D721Med (cell line): ENCODE data around the gene SIRT3.
A peak's percentile ranks its signal among the peaks of the same experiment; 100 is the strongest.

Source experiments
- DNase-seq: peaks from one replicate; pipeline ENCODE4 v3.0.0; 2011; ENCODE audit warnings: low spot score; ENCODE audit not compliant: insufficient read length
- FAIRE-seq: peaks from 2 replicates; lab custom pipeline; 2011; peaks lifted over from hg19 to GRCh38; lab: Jason Lieb, UNC
- CTCF ChIP-seq: IDR thresholded peaks from 2 replicates; pipeline ENCODE4 v1.5.1; 2012; ENCODE audit warnings: mild to moderate bottlenecking, control low read depth; ENCODE audit not compliant: insufficient read depth; ENCODE audit errors: missing control alignments

Gene SIRT3

GRCh38 chr11:207863-208180 is 28.3 kb downstream of the SIRT3 start:
- no peak for TF ChIP-seq CTCF
- no peak for FAIRE-seq

GRCh38 chr11:207208-207862 is 28.8 kb downstream of the SIRT3 start, which contains the start of the genes BET1L and RIC8A:
Gene BET1L, minus strand, starts transcription at chr11:207399. Its CDS starts 78 bp downstream, at chr11:207321.
Gene RIC8A, plus strand, starts transcription at chr11:207708. Its CDS starts 1,147 bp downstream, at chr11:208855.
- no peak for TF ChIP-seq CTCF
- peak; percentile 82 for DNase-seq
- no peak for FAIRE-seq

More at GRCh38 chr11:207863-208180, 28.3 kb downstream of the SIRT3 start:
- DNase-seq, result no peak

GRCh38 chr11:206526-207207 is 29.5 kb downstream of the SIRT3 start:
- DNase-seq (no peak), FAIRE-seq (no peak)
- TF ChIP-seq CTCF, result no peak

GRCh38 chr11:206002-206384 is 30.1 kb downstream of the SIRT3 start:
- FAIRE-seq (no peak), DNase-seq (no peak)
- no peak for TF ChIP-seq CTCF

GRCh38 chr11:205221-206001 is 30.7 kb downstream of the SIRT3 start:
- no peak for TF ChIP-seq CTCF
- no peak for DNase-seq
- FAIRE-seq, result no peak

GRCh38 chr11:204587-205109 is 31.5 kb downstream of the SIRT3 start:
- TF ChIP-seq CTCF, result no peak
- FAIRE-seq (no peak), DNase-seq (no peak)
